ENCODE measurements around the gene ODAD2.

DNA sequence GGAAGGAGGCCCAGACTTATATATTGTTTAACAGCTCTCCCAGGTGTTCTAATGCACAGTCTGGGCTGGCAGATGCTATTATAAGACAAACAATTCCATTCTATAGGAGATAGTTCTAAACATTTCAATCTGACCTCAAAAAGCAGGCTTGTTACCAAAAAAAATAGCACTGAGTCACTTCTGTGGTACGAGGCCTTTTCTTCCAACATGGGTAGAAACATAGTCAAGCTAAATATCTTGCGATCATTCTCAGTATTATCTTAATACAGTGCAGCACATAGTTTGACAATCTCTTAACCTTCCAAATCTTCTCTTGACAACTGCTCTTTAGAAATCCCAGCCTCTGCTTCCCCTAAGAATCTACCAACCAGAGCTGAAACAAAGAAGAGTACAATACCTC is 206.7 kb downstream of the ODAD2 start:
- TF ChIP-seq SP1 (IDR thresholded peaks at IDR 0.05; ENCODE audit: low read depth, low read length) (no peak), RFX5 (IDR thresholded peaks at IDR 0.05; ENCODE audit: borderline replicate concordance, low read depth, low read length) (no peak), CBX8 (IDR thresholded peaks at IDR 0.05; ENCODE audit: borderline replicate concordance, low read depth, low read length) (no peak), EZH2 (IDR thresholded peaks at IDR 0.05; ENCODE audit: low read depth, low read length, severe bottlenecking) (no peak), ZNF274 (IDR thresholded peaks at IDR 0.05; ENCODE audit: borderline replicate concordance, extremely low read depth, low read length) (no peak), TBP (IDR thresholded peaks at IDR 0.05; ENCODE audit: low read depth, low read length) (no peak), POLR2A (IDR thresholded peaks at IDR 0.05; ENCODE audit: control extremely low read depth in 1 of 2, low read depth in 2 of 2, low read length in 2 of 2) (no peak), TCF12 (IDR thresholded peaks at IDR 0.05; ENCODE audit: low read depth, low read length) (no peak)
- TF ChIP-seq, protein P1, sequence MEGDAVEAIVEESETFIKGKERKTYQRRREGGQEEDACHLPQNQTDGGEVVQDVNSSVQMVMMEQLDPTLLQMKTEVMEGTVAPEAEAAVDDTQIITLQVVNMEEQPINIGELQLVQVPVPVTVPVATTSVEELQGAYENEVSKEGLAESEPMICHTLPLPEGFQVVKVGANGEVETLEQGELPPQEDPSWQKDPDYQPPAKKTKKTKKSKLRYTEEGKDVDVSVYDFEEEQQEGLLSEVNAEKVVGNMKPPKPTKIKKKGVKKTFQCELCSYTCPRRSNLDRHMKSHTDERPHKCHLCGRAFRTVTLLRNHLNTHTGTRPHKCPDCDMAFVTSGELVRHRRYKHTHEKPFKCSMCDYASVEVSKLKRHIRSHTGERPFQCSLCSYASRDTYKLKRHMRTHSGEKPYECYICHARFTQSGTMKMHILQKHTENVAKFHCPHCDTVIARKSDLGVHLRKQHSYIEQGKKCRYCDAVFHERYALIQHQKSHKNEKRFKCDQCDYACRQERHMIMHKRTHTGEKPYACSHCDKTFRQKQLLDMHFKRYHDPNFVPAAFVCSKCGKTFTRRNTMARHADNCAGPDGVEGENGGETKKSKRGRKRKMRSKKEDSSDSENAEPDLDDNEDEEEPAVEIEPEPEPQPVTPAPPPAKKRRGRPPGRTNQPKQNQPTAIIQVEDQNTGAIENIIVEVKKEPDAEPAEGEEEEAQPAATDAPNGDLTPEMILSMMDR (IDR thresholded peaks at IDR 0.05; ENCODE audit: control extremely low read depth in 1 of 3, insufficient read depth in 1 of 3, low read depth in 1 of 3, low read length in 3 of 3), result no peak

Measured in H1 (cell line).